GM12872 (cell line): ENCODE data around the gene OPCML.

Experiments
- TF ChIP-seq, protein P1 (sequence below): IDR thresholded peaks from 3 replicates; pipeline ENCODE4 v1.5.1; 2011; ENCODE audit warnings: low read depth, mild to moderate bottlenecking, low read length, moderate library complexity; ENCODE audit not compliant: insufficient read depth

Gene OPCML

DNA sequence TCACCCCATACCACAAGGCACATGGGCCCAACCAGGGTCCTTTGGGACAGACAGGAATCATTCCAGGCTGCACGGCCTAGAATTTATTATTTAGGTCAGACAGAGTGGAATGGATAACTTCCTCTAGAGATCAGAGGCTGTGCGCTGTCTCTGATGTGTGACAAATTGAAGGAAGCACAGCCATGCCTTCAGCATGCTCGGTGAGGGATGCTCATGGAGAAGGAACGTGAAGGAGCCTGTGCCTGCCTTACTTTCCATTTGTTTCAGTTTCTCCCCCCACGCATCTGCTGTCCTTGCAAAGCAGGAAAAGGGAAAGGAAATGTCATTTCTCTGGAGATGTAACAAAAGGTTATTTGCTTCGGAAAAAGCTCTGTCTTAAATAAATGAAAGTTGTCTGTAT lies 644.1 kb downstream of the OPCML start:
- TF ChIP-seq, protein P1, sequence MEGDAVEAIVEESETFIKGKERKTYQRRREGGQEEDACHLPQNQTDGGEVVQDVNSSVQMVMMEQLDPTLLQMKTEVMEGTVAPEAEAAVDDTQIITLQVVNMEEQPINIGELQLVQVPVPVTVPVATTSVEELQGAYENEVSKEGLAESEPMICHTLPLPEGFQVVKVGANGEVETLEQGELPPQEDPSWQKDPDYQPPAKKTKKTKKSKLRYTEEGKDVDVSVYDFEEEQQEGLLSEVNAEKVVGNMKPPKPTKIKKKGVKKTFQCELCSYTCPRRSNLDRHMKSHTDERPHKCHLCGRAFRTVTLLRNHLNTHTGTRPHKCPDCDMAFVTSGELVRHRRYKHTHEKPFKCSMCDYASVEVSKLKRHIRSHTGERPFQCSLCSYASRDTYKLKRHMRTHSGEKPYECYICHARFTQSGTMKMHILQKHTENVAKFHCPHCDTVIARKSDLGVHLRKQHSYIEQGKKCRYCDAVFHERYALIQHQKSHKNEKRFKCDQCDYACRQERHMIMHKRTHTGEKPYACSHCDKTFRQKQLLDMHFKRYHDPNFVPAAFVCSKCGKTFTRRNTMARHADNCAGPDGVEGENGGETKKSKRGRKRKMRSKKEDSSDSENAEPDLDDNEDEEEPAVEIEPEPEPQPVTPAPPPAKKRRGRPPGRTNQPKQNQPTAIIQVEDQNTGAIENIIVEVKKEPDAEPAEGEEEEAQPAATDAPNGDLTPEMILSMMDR: no peak

DNA sequence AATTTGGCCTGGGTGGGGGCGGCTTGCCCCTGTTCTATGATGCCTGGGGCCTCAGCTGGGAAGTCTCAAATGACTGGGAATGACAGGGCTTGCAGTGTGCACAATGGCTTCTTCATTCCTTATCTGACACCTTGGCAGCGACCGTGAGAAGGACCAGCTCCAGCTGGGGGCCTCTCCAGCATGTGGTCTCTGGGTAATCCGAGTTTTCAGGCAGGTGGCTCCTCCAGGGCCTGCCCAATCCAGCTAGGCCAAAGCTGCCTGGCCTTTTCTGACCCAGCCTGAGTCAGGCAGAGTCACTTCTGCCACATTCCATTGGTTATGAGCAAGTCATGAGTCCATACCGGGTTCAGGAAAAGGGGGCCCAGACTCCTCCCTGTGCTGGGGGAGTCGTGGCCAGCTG lies 646.0 kb downstream of the OPCML start:
- TF ChIP-seq, protein P1: no peak

DNA sequence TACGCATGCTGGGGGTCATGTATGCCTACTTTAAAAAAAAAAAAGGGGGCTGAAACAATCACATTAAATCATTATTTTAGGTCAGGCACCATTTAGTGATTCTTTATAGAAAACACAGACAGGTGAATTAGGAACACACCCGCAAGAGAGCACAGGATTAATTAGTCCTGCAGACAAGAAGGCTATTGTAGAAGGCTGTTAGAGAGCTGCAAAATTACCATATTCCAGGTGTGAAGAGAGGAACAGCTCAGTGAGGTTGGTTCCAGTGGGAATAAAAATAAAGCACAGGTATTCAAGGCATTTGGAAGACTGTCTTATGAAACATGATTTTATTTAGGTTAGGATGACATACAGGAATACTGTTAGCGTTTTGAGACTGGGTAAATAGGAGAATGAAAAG lies 649.1 kb downstream of the OPCML start:
- TF ChIP-seq, protein P1: no peak

DNA sequence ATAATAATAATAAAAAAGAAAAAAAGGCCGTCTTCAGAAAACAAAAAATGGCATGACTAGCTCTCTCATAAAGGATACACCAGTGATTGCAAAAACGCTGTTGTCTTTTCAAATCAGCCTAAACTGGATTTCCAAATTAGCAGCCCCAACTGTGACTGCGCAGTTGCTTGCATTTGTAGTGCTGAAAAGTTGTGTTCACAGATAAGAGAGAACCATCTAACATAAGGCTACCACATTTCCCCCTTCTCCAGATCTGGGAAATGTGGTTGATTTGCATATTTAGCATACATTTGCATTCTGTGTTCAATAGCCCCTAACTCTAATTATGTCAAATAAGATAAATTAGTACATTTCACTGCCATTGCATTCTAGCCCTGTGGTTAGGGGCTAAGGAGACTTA lies 650.7 kb downstream of the OPCML start:
- TF ChIP-seq, protein P1: no peak

DNA sequence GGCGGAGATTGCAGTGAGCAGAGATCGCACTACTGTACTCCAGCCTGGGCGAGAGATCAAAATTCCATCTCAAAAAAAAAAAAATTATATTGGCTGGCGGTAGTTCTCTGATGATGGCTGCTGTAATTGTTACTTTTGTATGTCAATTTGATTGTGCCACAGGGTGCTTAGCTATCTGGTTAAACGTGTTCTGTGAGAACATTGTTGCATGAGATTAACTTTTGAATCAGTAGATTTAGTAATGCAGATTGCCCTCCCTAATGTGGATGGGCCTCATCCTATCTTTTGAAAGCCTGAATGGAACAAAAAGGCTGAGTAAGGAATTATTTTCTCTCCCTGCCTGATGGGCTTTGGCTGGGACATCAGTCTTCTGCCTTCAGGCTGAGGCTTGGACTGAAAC lies 654.2 kb downstream of the OPCML start:
- TF ChIP-seq, protein P1: no peak

DNA sequence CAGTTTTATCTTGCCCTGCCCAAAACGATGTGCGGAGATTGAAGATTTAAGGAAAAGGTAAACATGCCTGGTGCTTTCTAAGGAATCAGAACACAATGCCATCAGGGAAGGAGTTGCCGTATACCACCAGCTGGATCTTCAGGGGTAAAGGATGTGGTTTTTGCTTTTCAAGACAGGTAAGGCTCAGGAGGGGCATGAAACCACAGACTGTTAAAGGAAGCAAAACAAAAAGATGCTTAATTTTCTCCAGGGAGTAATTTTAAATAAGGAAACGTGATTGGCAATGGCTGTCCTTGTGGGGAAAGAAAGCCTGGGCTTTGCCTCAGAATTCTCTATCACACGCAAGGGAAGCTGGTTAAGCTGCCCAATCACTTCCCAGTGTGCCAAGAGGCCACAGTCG lies 655.6 kb downstream of the OPCML start:
- TF ChIP-seq, protein P1: no peak

DNA sequence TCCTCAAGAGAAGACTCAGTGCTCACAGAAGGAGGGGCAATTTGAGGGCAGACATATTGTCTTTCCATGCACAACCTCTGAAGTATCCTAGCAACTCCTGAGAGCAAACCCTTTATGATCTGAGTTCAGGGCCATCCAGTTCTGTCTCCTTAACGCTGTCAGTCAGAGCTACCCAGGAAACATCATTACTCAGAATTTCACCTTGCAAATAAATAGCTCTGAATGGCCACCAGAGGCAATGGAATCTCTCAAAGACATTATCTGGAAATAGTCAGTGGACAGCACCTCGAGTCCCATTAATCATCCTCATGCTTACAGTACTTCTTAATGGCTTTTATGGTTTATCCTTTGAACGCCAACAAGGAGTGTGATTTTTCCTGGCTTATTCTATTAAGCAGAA lies 656.1 kb downstream of the OPCML start:
- TF ChIP-seq, protein P1: no peak

DNA sequence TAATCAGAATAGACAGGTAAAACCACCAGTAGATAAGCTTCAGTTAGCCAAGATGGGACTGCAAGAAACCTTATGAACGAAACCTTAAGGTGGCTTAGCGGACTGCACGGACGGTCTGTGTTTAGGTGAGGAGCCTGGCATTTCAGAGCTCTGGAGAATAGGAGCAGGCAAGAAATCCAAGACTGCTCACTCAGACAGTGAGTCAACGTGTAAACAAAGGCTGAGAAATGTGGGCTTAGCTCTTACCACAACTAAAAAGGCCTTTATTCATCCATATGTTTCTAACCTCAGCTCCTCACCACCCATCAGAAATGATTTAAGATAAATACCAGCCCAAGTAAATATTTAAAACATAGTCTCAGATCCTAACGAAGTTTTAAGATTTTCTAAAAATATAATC lies 657.7 kb downstream of the OPCML start:
- TF ChIP-seq, protein P1: no peak
